Erythroblast (primary cell): ENCODE measurements around the gene GSTK1.

Experiments used
- DNase-seq, 2 experiments: peaks; one replicate each; lab custom pipeline; 2025; lab: John Stamatoyannopoulos, UW
- GATA1 ChIP-seq: IDR thresholded peaks from 2 replicates; pipeline ENCODE4 v1.6.1; 2011; ENCODE audit warnings: low read depth, mild to moderate bottlenecking, control low read depth, low read length, moderate library complexity
- POLR2A ChIP-seq: IDR thresholded peaks from 2 replicates; pipeline ENCODE4 v1.6.1; 2011; ENCODE audit warnings: mild to moderate bottlenecking, low read length

The GSTK1 gene

GRCh38 chr7:143308632-143309031, 45.4 kb downstream of the GSTK1 start:
- DNase-seq = no peak
- TF ChIP-seq POLR2A (no peak), GATA1 (no peak)

- TF ChIP-seq POLR2A = no peak
- TF ChIP-seq GATA1 = no peak
- DNase-seq = no peak
These were observed 50.9 kb downstream of the GSTK1 start for GRCh38 chr7:143314127-143314526.

GRCh38 chr7:143315776-143316175, 52.5 kb downstream of the GSTK1 start, which contains the start of gene CLCN1:
TSS of gene CLCN1 (plus strand) at chr7:143316111. CDS start at chr7:143316213, 102 bp downstream.
- no peak for TF ChIP-seq POLR2A
- TF ChIP-seq GATA1 = no peak
- DNase-seq = no peak

GRCh38 chr7:143316492-143316891, 53.3 kb downstream of the GSTK1 start:
- TF ChIP-seq POLR2A = no peak
- no peak for TF ChIP-seq GATA1
- DNase-seq = no peak

GRCh38 chr7:143318661-143319060, 55.4 kb downstream of the GSTK1 start:
- TF ChIP-seq GATA1 (no peak), POLR2A (no peak)
- no peak for DNase-seq
